GM23338 (cell line): ENCODE measurements around the gene PCMT1. TPM values are rescaled to one million over a fixed set of nuclear protein-coding genes. Genes with fewer than 3 reads are reported as not detected.

Experiments used
- ATAC-seq: fragments of 200-7000 bp; cut with Tn5 transposase; 3 replicates; pipeline ENCODE4 v1.9.1; 2020
- DNase-seq: peaks from one replicate; pipeline ENCODE4 v3.0.0-alpha.2; 2015; ENCODE audit warnings: low spot score
- H2AFZ ChIP-seq: fragments of 200-600 bp; sonication (generic); 2 replicates; pipeline ENCODE4 v1.8.0; 2016; ENCODE audit warnings: antibody characterized with exemption, mild to moderate bottlenecking, moderate library complexity
- H3F3A ChIP-seq: fragments of 200-600 bp; sonication (generic); replicated peaks from 2 replicates; pipeline ENCODE4 v1.8.0; 2017; ENCODE audit warnings: antibody characterized with exemption, mixed run types, low read depth
- H3K27ac ChIP-seq: fragments of 200-600 bp; sonication (generic); 2 replicates; pipeline ENCODE4 v1.6.1; 2016; ENCODE audit warnings: low read depth
- H3K27me3 ChIP-seq: fragments of 200-600 bp; sonication (generic); 2 replicates; pipeline ENCODE4 v1.8.0; 2016; ENCODE audit warnings: mild to moderate bottlenecking, mixed run types, moderate library complexity; ENCODE audit not compliant: insufficient read depth
- H3K36me3 ChIP-seq: fragments of 200-600 bp; sonication (generic); 2 replicates; pipeline ENCODE4 v1.8.0; 2016; ENCODE audit warnings: mild to moderate bottlenecking; ENCODE audit not compliant: insufficient read depth
- H3K4me1 ChIP-seq: fragments of 200-600 bp; sonication (generic); 2 replicates; pipeline ENCODE4 v1.8.0; 2016; ENCODE audit warnings: mild to moderate bottlenecking, moderate library complexity; ENCODE audit not compliant: insufficient read depth
- H3K4me2 ChIP-seq: fragments of 200-600 bp; sonication (generic); 2 replicates; pipeline ENCODE4 v1.7.1; 2017; ENCODE audit warnings: mixed run types
- H3K4me3 ChIP-seq: fragments of 200-600 bp; sonication (generic); 2 replicates; pipeline ENCODE4 v1.6.1; 2016; ENCODE audit warnings: mixed run types
- H3K79me2 ChIP-seq: fragments of 200-600 bp; sonication (generic); replicated peaks from 2 replicates; pipeline ENCODE4 v1.8.0; 2017; ENCODE audit warnings: mild to moderate bottlenecking; ENCODE audit not compliant: insufficient read depth
- H3K9me2 ChIP-seq: fragments of 200-600 bp; sonication (generic); 2 replicates; pipeline ENCODE4 v1.8.0; 2017; ENCODE audit not compliant: insufficient read depth
- H4K20me1 ChIP-seq: fragments of 200-600 bp; sonication (generic); replicated peaks from 2 replicates; pipeline ENCODE4 v1.8.0; 2017; ENCODE audit warnings: mild to moderate bottlenecking; ENCODE audit not compliant: insufficient read depth
- H3K27ac Mint-ChIP-seq: 2 replicates; pipeline ENCODE4 v1.8.0; 2020; ENCODE audit warnings: inconsistent platforms, mild to moderate bottlenecking, moderate library complexity, mixed read lengths
- H3K27me3 Mint-ChIP-seq: 3 replicates; pipeline ENCODE4 v1.8.0; 2022; ENCODE audit warnings: low read depth, mild to moderate bottlenecking, moderate library complexity, mixed read lengths, inconsistent platforms; ENCODE audit not compliant: insufficient read depth, poor library complexity
- H3K36me3 Mint-ChIP-seq: 3 replicates; pipeline ENCODE4 v1.8.0; 2021; ENCODE audit warnings: low read depth, mild to moderate bottlenecking, inconsistent platforms, moderate library complexity, mixed read lengths
- H3K4me1 Mint-ChIP-seq: 3 replicates; pipeline ENCODE4 v1.8.0; 2020; ENCODE audit warnings: mild to moderate bottlenecking, inconsistent platforms, mixed read lengths
- H3K4me3 Mint-ChIP-seq: 3 replicates; pipeline ENCODE4 v1.8.0; 2021; ENCODE audit warnings: moderate library complexity, mild to moderate bottlenecking, inconsistent platforms, mixed read lengths
- H3K9me3 Mint-ChIP-seq: 3 replicates; pipeline ENCODE4 v1.8.0; 2020; ENCODE audit warnings: moderate library complexity, mild to moderate bottlenecking, inconsistent platforms, mixed read lengths
- CREB1 ChIP-seq: fragments of 250-450 bp; sonication (Bioruptor Pico); IDR thresholded peaks from 2 replicates; pipeline ENCODE4 v1.5.0; 2020; ENCODE audit warnings: low read depth, mild to moderate bottlenecking, moderate library complexity
- CTCF ChIP-seq, 2 experiments: fragments of 200-600 bp in 1 of 2; sonication (generic) in 1 of 2; conservative IDR thresholded peaks; 2 replicates each; pipeline versions ENCODE4 v1.5.1 to v1.6.1; 2016 to 2017; ENCODE audit warnings: antibody characterized with exemption in 2 of 2, low read depth in 2 of 2, mild to moderate bottlenecking in 2 of 2, moderate library complexity in 1 of 2
- ETS1 ChIP-seq: IDR thresholded peaks from 2 replicates; pipeline ENCODE4 v1.6.1; 2016; ENCODE audit warnings: antibody characterized with exemption
- EZH2 ChIP-seq: fragments of 200-600 bp; sonication (generic); IDR thresholded peaks from one replicate; pipeline ENCODE4 v1.8.0; 2017; ENCODE audit warnings: antibody characterized with exemption, mild to moderate bottlenecking, low read depth; ENCODE audit not compliant: unreplicated experiment
- EZH2phosphoT487 ChIP-seq: fragments of 200-600 bp; sonication (generic); IDR thresholded peaks from one replicate; pipeline ENCODE4 v1.8.1; 2018; ENCODE audit warnings: antibody characterized with exemption; ENCODE audit not compliant: unreplicated experiment
- JUNB ChIP-seq: IDR thresholded peaks from one replicate; pipeline ENCODE4 v1.6.1; 2016; ENCODE audit warnings: antibody characterized with exemption; ENCODE audit not compliant: unreplicated experiment
- NANOG ChIP-seq: IDR thresholded peaks from 2 replicates; pipeline ENCODE4 v1.6.1; 2016; ENCODE audit warnings: antibody characterized with exemption, borderline replicate concordance
- POLR2AphosphoS5 ChIP-seq: IDR thresholded peaks from 2 replicates; pipeline ENCODE4 v1.6.1; 2016; ENCODE audit warnings: antibody characterized with exemption, low read depth
- REST ChIP-seq: IDR thresholded peaks from one replicate; pipeline ENCODE4 v1.6.1; 2018; ENCODE audit warnings: antibody characterized with exemption; ENCODE audit not compliant: unreplicated experiment
- STAT1 ChIP-seq: IDR thresholded peaks from one replicate; pipeline ENCODE4 v1.6.1; 2016; ENCODE audit warnings: antibody characterized with exemption; ENCODE audit not compliant: unreplicated experiment
- ZNF114 ChIP-seq: fragments of 250-450 bp; sonication (Bioruptor Pico); IDR thresholded peaks from 2 replicates; pipeline ENCODE4 v1.5.0; 2020; ENCODE audit warnings: mild to moderate bottlenecking, moderate library complexity
- ZNF331 ChIP-seq: fragments of 250-450 bp; sonication (Bioruptor Pico); IDR thresholded peaks from 2 replicates; pipeline ENCODE4 v1.5.0; 2020; ENCODE audit warnings: low read depth, mild to moderate bottlenecking, moderate library complexity
- ZNF462 ChIP-seq: fragments of 250-450 bp; sonication (Bioruptor Pico); IDR thresholded peaks from 2 replicates; pipeline ENCODE4 v1.5.0; 2020; ENCODE audit warnings: mild to moderate bottlenecking, moderate library complexity
- polyA plus RNA-seq: library from polyadenylated mRNA; unstranded; fragments of >200 nt; fragmentation: Nextera tagmentation; extraction: Ambion mirVana; gene quantifications from 2 replicates; pipeline ENCODE4 v1.2.1, GENCODE V29; 2016
- total RNA-seq: library from RNA; depleted of rRNA; stranded (reverse); fragments of >200 nt; shearing (Covaris generic); gene quantifications from 2 replicates; pipeline ENCODE4 v1.2.3, GENCODE V29; 2014

Gene PCMT1
- total and polyA plus RNA-seq, 2 experiments from 2014 or later, result 87.6 to 168 TPM

GRCh38 chr6:149815788-149816187 is 66.2 kb downstream of the PCMT1 start:
- no peak for TF ChIP-seq NANOG
- no peak for TF ChIP-seq ZNF114 (CRISPR knock-in tag)
- TF ChIP-seq ETS1, result no peak
- no peak for TF ChIP-seq CREB1 (CRISPR knock-in tag)
- TF ChIP-seq STAT1, result no peak
- TF ChIP-seq ZNF331 (CRISPR knock-in tag), result no peak
- TF ChIP-seq ZNF462 (CRISPR knock-in tag), result no peak
- TF ChIP-seq JUNB, result no peak
- TF ChIP-seq REST, result no peak
- no peak for TF ChIP-seq POLR2AphosphoS5
- no peak for TF ChIP-seq EZH2phosphoT487
- TF ChIP-seq EZH2, result no peak
- no peak for TF ChIP-seq CTCF (conservative IDR thresholded peaks at IDR 0.05; ENCODE audit: low read depth in 2 of 2)
- Mint-ChIP-seq H3K9me3 (no peaks in the 10 kb centered on the region), H3K27ac (no peak overlapping the region), H3K4me1 (no peaks in the 10 kb centered on the region), H3K4me3 (no peak overlapping the region), H3K36me3 (no peaks in the 10 kb centered on the region), H3K27me3 (no peaks in the 10 kb centered on the region)
- H3K4me1 ChIP-seq, result no peaks in the 10 kb centered on the region
- H3K27ac ChIP-seq, result no peak overlapping the region
- no peaks in the 10 kb centered on the region for H3F3A ChIP-seq
- no peaks in the 10 kb centered on the region for H3K9me2 ChIP-seq
- H3K4me3 ChIP-seq, result no peak overlapping the region
- H3K79me2 ChIP-seq, result no peaks in the 10 kb centered on the region
- H2AFZ ChIP-seq, result no peak overlapping the region
- H4K20me1 ChIP-seq, result no peaks in the 10 kb centered on the region
- H3K36me3 ChIP-seq, result peaks cover 4% of the 10 kb centered on the region; the same call in 1 of the 2 replicates
- H3K4me2 ChIP-seq, result no peak overlapping the region
- H3K27me3 ChIP-seq, result no peaks in the 10 kb centered on the region
- ATAC-seq (no peak), DNase-seq (no peak)
